Choroid plexus epithelial cell (primary cell): ENCODE results near the gene CCDC34.

ENCODE experiments used
- DNase-seq: peaks from one replicate; pipeline ENCODE4 v3.0.0-alpha.2; 2010; ENCODE audit warnings: low read depth
- H3K4me3 ChIP-seq: 2 replicates; pipeline ENCODE4 v1.5.1; 2011; ENCODE audit warnings: low read depth, mild to moderate bottlenecking, control low read depth, low read length, moderate library complexity
- TF ChIP-seq, protein P1 (sequence below): conservative IDR thresholded peaks from 2 replicates; pipeline ENCODE4 v1.5.1; 2011; ENCODE audit warnings: low read depth, mild to moderate bottlenecking, control low read depth, inconsistent platforms, low read length, moderate library complexity

CCDC34 gene

DNA sequence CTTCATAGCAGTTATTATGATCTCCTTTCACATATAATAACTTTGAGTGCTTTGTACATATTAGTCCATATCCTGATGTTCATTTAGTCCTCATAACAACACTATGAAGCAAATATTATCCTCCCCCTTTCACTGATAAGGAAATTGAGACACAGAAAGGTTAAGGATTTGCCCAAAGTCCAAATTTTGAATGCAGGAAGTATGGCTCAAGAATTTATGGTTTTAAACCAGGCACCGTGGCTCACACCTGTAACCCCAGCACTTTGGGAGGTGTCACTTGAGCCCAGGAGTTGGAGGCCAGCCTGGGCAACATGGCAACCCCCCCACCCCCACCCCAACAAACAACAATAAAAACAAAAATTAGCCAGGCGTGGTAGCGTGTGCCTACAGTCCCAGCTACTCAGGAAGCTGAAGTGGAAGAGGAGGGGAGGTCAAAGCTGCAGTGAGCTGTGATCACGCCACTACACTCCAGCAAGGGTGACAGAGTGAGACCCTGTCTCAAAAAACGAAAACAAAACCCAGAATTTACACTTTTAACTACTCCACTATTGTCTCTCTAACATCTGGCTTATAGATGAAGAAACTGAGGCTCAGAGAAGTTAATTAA, 8.6 kb downstream of the CCDC34 start:
- DNase-seq: no peak
- TF ChIP-seq, protein P1, sequence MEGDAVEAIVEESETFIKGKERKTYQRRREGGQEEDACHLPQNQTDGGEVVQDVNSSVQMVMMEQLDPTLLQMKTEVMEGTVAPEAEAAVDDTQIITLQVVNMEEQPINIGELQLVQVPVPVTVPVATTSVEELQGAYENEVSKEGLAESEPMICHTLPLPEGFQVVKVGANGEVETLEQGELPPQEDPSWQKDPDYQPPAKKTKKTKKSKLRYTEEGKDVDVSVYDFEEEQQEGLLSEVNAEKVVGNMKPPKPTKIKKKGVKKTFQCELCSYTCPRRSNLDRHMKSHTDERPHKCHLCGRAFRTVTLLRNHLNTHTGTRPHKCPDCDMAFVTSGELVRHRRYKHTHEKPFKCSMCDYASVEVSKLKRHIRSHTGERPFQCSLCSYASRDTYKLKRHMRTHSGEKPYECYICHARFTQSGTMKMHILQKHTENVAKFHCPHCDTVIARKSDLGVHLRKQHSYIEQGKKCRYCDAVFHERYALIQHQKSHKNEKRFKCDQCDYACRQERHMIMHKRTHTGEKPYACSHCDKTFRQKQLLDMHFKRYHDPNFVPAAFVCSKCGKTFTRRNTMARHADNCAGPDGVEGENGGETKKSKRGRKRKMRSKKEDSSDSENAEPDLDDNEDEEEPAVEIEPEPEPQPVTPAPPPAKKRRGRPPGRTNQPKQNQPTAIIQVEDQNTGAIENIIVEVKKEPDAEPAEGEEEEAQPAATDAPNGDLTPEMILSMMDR: no peak
- H3K4me3 ChIP-seq: no peak overlapping the region

DNA sequence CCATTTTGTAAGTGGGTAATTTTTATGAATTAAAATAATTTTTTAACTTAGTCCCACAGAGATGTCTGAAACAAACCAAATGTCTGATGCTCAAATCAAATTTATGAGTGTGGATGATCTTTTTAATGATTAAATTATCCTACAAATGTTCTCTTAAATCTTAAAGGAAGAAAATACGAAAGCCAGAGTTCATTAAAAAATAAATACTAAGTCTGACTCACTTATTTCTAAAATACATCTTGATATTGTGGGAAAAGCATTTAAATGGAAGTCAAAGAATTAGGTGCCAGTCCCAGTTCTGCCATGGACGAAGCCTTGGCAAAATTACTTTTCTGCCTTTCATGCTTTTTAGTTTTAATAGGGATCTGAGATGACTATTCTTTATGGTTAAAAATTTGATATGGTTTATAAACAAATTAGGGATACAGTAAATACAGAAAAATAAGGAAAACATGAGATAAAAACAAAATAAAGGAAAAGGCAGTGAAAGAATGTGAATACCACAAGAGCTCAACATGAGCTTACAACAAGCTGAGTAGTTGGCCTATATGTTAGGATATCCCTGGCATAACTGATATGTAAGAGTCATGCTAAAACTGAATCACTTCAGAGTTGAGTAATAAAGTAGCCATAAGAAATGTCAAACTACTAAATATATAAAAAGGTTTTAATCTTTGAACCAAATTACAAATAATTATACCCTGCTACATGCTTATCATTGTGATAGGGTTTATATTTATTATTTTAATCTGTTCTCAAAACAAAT, 9.2 kb downstream of the CCDC34 start:
- TF ChIP-seq, protein P1: no peak

DNA sequence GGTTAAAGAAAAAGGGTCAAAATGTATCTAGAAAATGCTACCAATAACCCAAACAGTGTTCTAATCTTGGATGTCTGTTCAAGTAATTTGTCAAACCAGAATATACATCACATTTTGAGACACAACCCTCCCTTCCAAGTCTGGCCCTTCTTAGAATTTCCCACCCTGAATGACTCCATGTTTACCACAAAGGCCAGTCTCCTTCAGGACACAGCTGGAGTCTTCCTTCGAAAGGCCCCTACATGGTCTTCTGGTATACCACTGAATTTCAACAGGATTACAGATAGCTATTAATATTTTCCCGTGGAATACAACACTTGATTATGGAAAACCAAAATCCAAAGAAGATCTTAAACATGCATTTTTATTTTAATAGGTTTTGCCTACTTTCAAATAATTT, 10.2 kb downstream of the CCDC34 start:
- no peak overlapping the region for H3K4me3 ChIP-seq
- TF ChIP-seq, protein P1: no peak
- DNase-seq: no peak

More for the DNA sequence above, 9.2 kb downstream of the CCDC34 start:
- peak; percentile 73 for DNase-seq
- no peak overlapping the region for H3K4me3 ChIP-seq

DNA sequence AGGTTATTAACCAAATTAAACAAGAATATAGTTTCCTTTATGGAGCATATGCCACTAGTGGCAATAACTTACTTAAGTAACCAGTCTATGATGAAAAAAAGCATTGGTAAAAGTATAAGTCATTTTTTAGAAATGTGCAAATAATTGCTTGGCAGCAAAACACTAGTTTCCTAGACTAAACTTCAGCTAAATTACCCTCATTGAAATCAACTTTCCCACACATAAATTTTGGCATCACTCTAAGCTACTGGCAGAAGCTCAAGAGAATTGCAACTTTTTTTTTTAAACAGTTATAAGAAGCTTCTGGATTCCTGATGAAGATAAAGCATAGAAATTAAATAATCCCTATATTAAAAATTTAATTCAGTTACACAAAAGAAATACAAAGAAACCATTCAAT, 12.5 kb downstream of the CCDC34 start:
- DNase-seq: no peak
- TF ChIP-seq, protein P1: no peak
- no peak overlapping the region for H3K4me3 ChIP-seq

DNA sequence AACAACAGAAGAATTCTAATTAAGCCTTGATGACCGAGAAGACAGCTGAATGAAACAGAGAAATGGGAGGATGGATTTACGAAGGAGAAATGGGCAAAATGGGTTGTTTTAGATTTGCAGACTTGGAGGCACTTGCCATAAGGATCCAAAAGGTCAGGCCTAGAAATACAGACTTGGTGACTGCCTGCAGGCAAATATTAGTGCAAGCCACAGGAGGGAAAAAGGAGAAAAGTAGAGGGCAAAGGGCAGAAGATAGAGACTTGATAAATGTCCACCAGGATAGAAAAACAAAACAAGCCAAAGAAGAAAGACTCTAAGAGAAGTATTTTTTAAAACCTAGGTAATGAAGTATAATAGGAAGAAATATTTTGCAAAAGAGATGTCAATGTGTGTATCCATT, 13.1 kb downstream of the CCDC34 start:
- no peak for DNase-seq
- no peak overlapping the region for H3K4me3 ChIP-seq
- TF ChIP-seq, protein P1: no peak

DNA sequence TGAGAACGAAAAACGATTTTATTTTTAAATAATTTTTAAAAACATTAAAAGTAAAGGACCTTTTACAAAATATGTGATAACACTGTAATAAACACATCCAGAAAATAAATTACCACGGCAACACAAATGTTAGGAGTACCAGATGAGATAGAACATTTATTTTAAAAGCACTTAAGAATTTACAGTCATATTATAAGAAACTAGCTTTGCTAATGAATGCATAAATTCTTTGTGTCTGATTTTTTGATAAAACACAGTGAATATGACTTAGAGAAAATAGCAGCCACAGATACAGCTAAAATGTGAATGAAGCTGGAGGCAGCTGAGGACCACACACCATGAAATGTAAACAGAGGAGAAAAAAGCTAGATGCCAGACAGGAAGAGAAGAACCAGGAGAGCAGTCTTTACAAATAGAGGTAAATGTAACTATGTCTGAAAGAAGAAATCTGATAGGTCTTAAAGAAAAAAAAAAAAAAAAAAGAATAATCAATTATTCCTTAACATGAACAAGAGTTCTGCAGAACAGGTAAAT, 14.6 kb downstream of the CCDC34 start:
- no peak for DNase-seq
- no peak overlapping the region for H3K4me3 ChIP-seq
- TF ChIP-seq, protein P1: no peak
